G401 (cell line): ENCODE results near the gene MYO7B. TPM values are rescaled to one million over a fixed set of nuclear protein-coding genes. Genes with fewer than 3 reads are reported as not detected.

ENCODE experiments used
- DNase-seq: peaks from one replicate; pipeline ENCODE4 v3.0.0-alpha.2; 2015; ENCODE audit warnings: low spot score
- in situ Hi-C: cut with HindIII; loops from 2 replicates; pipeline ENCODE4 v1.10.0; 2016; ENCODE audit warnings: low sequenced_read_pairs, mixed read lengths
- total RNA-seq: library from RNA; depleted of rRNA; stranded (reverse); fragments of >200 nt; shearing (Covaris generic); gene quantifications from 2 replicates; pipeline ENCODE4 v1.2.3, GENCODE V29; 2014

Gene MYO7B
- total RNA-seq, 1 experiment from 2014 or later, result not detected

GRCh38 chr2:127581516-127582490 lies 46.3 kb downstream of the MYO7B start:
- no peak for DNase-seq
- in situ Hi-C loops, result no loop called here

GRCh38 chr2:127582863-127583861 lies 47.7 kb downstream of the MYO7B start:
- in situ Hi-C loops, result no loop called here
- no peak for DNase-seq

- no peak for DNase-seq
- in situ Hi-C loops, result no loop called here
Measured at GRCh38 chr2:127584047-127584446, 48.6 kb downstream of the MYO7B start.

- in situ Hi-C loops, result no loop called here
- no peak for DNase-seq
Measured at GRCh38 chr2:127584516-127585033, 49.1 kb downstream of the MYO7B start.

GRCh38 chr2:127585270-127585807 lies 49.9 kb downstream of the MYO7B start:
- in situ Hi-C loops, result no loop called here
- no peak for DNase-seq

GRCh38 chr2:127586136-127586535 lies 50.7 kb downstream of the MYO7B start:
- no peak for DNase-seq

GRCh38 chr2:127586746-127587295 lies 51.3 kb downstream of the MYO7B start:
- in situ Hi-C loops, result no loop called here
- DNase-seq, result no peak

More at GRCh38 chr2:127586136-127586535, 50.7 kb downstream of the MYO7B start:
- in situ Hi-C loops, result no loop called here

- in situ Hi-C loops, result no loop called here
- no peak for DNase-seq
Measured at GRCh38 chr2:127588241-127588640, 52.8 kb downstream of the MYO7B start.

- in situ Hi-C loops, result no loop called here
- no peak for DNase-seq
Measured at GRCh38 chr2:127589358-127589757, 53.9 kb downstream of the MYO7B start.

- in situ Hi-C loops, result no loop called here
- no peak for DNase-seq
Measured at GRCh38 chr2:127589841-127590240, 54.4 kb downstream of the MYO7B start.

GRCh38 chr2:127590386-127591190 lies 55.1 kb downstream of the MYO7B start:
- DNase-seq, result no peak

GRCh38 chr2:127591221-127591923 lies 55.9 kb downstream of the MYO7B start:
- peak; percentile 35 for DNase-seq
- in situ Hi-C loops, result no loop called here

More at GRCh38 chr2:127590386-127591190, 55.1 kb downstream of the MYO7B start:
- in situ Hi-C loops, result no loop called here

- in situ Hi-C loops, result no loop called here
- no peak for DNase-seq
Measured at GRCh38 chr2:127592761-127593227, 57.3 kb downstream of the MYO7B start.

- DNase-seq, result no peak
- in situ Hi-C loops, result no loop called here
Measured at GRCh38 chr2:127593228-127594115, 58.0 kb downstream of the MYO7B start.

GRCh38 chr2:127594116-127594591 lies 58.7 kb downstream of the MYO7B start:
- in situ Hi-C loops, result no loop called here
- DNase-seq, result no peak

GRCh38 chr2:127596311-127597045 lies 61.0 kb downstream of the MYO7B start:
- DNase-seq, result no peak
- in situ Hi-C loops, result no loop called here
